GM18909 (cell line): Measurements from ENCODE around the gene LGALS4.
"Not testable (repeated sequence)": the region's sequence is repeated elsewhere in the genome, so short reads cannot be mapped to it uniquely, and the experiment has no call there.

Experiments
- ATAC-seq: cut with Tn5 transposase; IDR thresholded peaks from one replicate; pipeline ENCODE4 v1.9.1; 2021; ENCODE audit warnings: mild to moderate bottlenecking; ENCODE audit not compliant: unreplicated experiment, poor library complexity

LGALS4 gene

DNA sequence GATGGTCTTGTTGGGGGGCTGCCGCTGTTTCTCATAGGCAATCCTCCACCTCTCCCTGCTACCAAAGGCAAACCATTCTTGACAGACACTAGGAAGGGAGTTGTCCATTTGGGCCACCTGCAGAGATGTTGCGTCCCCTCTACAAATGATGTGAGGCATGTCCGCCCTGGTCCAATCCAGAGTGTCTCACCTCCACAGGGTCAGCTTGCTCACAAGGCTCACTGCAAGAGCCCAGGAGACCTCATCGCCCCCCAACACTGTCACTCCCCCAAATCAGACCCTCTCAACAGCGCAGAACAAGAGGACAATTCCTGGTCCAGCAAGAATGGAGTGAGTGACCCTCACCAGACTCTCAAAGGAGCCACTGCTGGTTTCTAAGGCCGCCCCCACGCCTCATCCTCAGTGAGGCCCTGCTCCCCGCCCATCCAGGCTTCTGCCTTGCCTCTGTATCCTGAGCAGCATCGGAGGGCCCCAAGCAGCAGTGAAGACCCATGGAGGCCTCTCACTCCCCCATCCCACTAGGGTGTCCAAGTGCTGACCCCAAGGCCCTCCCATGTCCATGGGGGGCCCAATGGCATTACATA is 30.5 kb upstream of the LGALS4 start:
- no peak for ATAC-seq

GRCh38 chr19:38842439-38843174 is 29.9 kb upstream of the LGALS4 start:
- no peak for ATAC-seq

GRCh38 chr19:38841787-38842438 is 29.2 kb upstream of the LGALS4 start:
- no peak for ATAC-seq

GRCh38 chr19:38841180-38841766 is 28.5 kb upstream of the LGALS4 start:
- no peak for ATAC-seq

DNA sequence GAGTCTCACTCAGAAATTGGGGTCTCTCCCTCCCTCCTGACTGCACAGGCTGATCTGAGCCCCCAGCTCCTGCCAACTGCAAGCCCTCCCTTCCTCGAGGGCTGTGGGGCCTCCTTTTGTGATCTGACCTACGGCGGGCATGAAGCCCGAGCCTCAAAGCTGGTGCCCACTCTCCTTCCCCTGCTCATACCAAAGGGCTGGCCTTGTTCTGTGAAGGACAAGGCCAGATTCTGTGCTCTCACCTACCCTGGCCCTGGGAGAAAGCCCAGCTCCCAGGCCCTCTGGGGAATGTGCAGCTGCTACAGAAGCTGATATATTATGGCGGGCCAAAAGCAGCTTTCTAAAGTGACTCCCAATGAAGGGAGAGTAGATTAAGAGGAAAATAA is 27.8 kb upstream of the LGALS4 start:
- no peak for ATAC-seq

- no peak for ATAC-seq
Observed at GRCh38 chr19:38839816-38840582, 27.3 kb upstream of the LGALS4 start.

- no peak for ATAC-seq
Observed at GRCh38 chr19:38838986-38839761, 26.4 kb upstream of the LGALS4 start.

- ATAC-seq: no peak
Observed at GRCh38 chr19:38838208-38838985, 25.7 kb upstream of the LGALS4 start.

DNA sequence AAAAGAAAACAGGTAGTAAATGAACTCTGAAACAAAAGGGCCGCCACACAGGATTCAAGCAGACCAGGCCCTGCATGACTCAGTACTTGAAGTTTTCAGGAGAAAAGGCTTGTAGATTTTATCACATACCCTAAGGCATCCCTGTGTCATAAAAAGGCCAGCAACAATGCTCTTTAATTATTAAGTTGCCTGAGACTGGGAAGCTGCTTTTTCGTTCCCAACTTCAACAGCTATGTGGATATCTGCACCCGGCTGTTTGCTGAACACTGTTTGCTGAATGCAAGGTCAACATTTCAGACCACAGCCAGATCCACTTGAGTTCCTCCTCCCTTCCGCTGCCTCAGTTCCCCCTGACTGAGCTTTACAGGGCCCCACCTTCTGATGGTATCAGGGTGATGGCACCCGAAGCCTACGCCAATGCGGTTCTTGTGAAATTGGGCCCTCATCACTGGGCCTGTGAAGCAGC is 24.9 kb upstream of the LGALS4 start:
- ATAC-seq: no peak

DNA sequence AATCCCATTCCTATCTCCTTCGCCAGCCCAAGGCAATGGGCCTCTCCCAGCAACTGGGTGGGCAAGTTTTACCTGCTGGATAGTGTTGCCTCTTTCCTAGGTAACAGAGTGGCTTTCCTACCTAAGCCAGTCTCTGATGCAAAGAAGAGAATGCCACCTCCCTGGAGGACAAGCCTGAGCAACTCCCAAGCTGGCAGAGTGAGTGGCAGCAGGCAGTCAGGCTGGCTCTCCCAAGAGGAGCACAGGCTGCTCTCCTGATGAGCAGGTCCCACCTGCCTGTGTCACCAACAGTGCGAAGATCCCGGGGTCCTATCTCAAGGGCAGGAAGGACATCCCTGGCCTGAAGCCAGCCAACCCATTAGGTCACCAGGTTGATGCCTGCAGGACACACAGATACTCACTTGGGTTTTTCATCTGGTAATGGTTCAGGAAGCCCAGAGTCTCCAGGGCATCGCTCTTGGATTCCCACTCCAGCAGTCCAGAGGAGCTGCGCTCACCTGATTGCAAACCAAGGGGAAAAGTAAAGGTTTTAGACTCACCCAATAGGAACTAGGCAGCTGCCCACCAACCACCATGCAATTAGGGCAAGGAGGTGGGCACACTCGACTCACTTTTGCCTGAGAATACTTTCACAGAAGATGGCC is 24.4 kb upstream of the LGALS4 start:
- ATAC-seq: no peak

DNA sequence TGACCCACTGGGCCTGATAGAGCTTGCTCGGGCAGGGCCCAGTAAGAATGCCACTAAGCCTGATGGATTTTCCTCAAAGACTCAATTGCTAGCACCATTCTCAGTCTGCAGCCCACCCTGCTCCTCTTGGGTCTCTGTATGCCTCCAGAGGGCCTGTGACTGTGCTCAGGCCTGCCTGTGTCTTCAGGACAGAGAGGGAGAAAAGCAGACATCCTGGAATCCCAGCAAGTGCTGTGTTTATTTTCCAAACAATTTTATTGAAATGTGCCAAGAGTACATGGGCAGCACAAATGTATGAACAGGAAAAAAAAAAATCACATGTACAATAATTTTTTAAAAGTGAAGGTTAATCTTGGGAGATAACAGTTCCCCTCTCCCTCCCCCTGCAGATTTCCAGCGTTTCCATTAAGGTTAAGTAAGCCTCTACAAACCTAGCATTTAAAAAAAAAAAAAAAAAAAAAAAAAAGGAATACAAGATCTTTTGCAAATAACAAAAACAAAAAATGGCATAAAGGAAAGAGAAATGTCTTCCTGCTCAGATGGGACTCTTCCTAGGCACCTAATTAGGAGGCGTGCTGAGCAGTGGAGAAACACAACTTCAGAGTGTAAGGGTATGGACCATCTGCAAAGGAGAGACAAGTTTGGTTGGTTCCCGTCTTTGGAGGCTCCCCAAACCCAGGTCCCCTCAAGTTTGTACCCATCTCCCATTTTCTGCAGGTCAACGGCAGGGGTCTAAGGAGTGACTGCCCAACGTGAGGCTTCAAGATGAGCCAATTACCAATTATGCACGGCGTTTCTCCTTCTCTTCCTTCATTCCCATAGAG is 23.6 kb upstream of the LGALS4 start:
- ATAC-seq: no peak

DNA sequence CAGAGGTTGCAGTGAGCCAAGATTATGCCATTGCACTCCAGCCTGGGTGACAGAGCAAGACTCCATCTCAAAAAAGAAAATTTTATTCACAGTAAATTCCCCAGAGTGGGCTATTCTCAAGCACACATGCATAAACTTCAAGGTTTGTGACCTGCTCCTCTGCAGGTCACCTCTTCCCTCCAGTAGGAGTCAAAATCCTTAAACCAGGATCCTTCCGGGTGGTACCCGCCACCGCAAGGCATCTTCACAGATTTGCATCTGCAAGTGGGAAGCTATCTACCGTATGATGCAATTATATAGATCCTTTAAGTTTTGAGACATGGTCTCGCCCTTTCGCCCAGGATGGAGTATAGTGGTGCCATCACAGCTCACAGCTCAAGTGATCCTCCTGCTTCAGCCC is 21.8 kb upstream of the LGALS4 start:
- ATAC-seq: no peak

DNA sequence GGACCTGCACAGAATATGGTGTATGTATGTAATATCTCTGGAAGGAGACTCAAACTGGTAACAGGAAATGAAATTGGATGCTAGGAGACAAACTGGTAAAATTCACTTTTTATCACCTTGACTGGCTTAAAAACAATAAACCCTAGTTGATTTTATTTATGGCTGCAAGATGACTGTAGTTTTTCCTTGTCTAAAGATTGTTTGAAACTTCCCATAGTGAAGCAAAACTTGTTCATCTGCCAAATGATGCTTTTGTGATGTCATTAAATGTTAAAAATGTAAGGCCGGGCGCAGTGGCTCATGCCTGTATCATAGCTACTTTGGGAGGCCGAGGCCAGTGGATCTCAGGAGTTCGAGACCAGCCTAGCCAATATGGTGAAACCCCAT is 21.4 kb upstream of the LGALS4 start:
- no peak for ATAC-seq

DNA sequence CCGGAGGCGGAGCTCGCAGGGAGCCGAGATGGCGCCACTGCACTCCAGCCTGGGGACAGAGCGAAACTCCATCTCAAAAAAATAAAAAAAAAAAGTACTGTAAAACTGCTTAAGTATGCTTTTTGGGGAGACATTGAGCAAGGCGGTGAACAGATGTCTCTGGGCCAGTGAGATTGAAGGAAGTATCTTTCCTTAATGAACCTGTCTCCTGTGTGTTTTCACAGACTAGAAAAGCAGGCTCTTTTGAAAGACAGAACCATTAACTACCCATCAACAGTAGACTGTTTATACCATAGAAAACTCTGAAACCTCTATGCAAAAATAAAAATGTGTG is 20.3 kb upstream of the LGALS4 start:
- ATAC-seq: no peak

- ATAC-seq: peak; percentile 49
Observed at GRCh38 chr19:38831142-38831605, 18.4 kb upstream of the LGALS4 start.

- ATAC-seq: no peak
Observed at GRCh38 chr19:38830039-38830733, 17.4 kb upstream of the LGALS4 start.

DNA sequence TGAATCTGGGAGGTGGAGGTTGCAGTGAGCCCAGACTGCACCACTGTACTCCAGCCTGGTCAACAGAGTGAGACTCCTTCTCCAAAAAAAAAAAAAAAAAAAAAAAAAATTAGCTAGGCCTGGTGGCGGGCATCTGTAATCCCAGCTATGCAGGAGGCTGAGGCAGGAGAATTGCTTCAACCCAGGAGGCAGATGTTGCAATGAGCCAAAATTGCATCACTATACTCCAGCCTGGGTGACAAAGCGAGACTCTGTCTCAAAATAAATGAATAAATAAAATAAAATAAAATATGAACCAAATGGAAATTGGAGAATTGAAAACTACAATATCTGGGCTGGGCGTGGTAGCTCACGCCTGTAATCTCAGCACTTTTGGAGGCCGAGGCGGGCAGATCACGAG is 16.5 kb upstream of the LGALS4 start:
- not testable (repeated sequence) for ATAC-seq
